Subcutaneous adipose tissue (tissue), 4 donors: ENCODE data around the gene ZNF814. TPM values are rescaled to one million over a fixed set of nuclear protein-coding genes. Genes with fewer than 3 reads are reported as not detected.

Experiments
- total RNA-seq, 4 donors: library from RNA; depleted of rRNA; stranded (reverse); fragments of >200 nt; gene quantifications; one replicate each; pipeline ENCODE4 v1.1.0, GENCODE V29; 2016
- TF ChIP-seq, protein P1 (sequence below): fragments of 450-650 bp; IDR thresholded peaks from one replicate; pipeline ENCODE4 v1.5.1; 2016; ENCODE audit warnings: low read depth, mild to moderate bottlenecking, control low read depth, antibody characterized with exemption, moderate library complexity

ZNF814 gene
- total RNA-seq, 4 donors from 2014 or later: 6.8 to 9.0 (median 8.7) TPM

DNA sequence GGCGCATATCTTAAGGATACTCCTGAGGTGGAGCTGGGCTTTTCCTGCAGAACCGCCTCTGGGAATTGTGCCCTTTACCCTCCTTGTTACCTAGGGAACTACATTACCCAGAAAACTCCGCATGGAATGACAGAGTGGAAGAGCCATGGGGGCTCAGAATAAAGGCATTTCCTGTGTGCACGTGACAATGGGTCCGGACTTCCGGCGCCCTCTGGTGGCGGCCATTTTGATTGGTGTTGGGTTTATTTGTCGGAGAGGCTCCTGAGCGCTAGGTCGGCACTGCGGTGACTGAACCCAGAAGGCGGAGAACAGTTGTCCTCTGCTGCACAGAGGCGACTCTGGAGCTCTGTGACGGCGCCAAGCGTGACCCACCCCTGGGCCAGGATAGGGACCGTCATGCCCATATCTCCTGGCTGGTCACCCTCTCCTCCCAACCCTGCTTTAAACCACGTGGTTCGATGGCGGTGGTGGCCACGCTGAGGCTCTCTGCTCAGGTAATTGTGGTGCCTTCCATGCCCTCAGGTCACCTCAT is 58.7 kb downstream of the ZNF814 start, which contains the start of gene ZNF587B:
ZNF587B (plus strand) TSS at position 229 of the 532 bp plus-strand sequence; CDS start at position 459, 230 bp downstream.
- TF ChIP-seq, protein P1, sequence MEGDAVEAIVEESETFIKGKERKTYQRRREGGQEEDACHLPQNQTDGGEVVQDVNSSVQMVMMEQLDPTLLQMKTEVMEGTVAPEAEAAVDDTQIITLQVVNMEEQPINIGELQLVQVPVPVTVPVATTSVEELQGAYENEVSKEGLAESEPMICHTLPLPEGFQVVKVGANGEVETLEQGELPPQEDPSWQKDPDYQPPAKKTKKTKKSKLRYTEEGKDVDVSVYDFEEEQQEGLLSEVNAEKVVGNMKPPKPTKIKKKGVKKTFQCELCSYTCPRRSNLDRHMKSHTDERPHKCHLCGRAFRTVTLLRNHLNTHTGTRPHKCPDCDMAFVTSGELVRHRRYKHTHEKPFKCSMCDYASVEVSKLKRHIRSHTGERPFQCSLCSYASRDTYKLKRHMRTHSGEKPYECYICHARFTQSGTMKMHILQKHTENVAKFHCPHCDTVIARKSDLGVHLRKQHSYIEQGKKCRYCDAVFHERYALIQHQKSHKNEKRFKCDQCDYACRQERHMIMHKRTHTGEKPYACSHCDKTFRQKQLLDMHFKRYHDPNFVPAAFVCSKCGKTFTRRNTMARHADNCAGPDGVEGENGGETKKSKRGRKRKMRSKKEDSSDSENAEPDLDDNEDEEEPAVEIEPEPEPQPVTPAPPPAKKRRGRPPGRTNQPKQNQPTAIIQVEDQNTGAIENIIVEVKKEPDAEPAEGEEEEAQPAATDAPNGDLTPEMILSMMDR: no peak

DNA sequence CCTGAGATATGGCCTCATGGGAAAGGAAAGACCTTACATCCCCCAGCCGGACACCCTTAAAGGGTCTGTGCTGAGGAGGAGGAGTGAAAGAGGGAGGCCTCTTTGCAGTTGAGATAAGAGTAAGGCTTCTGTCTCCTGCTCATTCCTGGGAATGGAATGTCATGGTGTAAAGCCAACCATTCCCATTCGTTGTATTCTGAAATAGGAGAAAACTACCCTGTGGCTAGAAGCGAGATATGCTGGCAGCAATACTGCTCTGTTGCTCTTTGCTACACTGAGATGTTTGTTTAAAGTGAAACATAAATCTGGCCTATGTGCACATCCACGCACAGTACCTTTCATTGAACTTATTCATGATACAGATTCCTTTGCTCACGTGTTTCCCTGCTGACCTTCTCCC is 59.5 kb downstream of the ZNF814 start:
- TF ChIP-seq, protein P1: no peak

DNA sequence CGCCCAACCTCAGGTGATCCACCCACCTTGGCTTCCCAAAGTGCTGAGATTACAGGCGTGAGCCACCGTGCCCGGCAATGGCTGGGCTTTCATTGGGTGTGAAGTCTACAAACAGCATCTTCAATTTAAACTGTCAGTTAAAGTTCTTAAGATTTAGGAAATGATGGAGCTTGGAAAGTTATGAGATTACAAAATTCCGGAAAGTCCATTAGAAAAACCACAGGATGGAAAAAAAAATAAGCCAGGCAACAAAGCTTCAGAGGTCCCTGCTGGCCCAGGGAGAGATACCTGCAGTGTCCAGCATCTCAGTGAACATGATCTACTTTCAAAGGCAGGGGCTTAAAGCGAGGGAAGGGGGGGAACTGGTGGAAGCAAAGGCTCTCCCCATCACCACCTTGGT is 63.3 kb downstream of the ZNF814 start:
- TF ChIP-seq, protein P1: no peak

DNA sequence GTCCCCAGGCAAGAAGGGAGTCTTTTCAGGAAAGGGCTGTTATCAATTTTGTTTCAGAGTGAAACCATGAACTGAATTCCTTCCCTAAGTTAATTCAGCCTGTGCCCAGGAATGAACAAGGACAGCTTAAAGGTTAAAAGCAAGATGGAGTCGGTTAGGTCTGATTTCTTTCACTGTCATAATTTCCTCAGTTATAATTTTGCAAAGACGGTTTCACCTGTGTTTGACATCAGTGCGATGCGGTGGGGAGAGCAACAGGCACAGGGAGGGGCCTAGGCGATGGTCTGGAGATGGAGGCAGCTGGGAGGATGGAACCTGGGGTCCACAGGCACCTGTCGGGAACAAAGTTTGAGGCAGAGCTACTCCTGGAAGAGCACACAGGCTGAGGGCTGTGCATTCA is 68.2 kb downstream of the ZNF814 start:
- TF ChIP-seq, protein P1: no peak

DNA sequence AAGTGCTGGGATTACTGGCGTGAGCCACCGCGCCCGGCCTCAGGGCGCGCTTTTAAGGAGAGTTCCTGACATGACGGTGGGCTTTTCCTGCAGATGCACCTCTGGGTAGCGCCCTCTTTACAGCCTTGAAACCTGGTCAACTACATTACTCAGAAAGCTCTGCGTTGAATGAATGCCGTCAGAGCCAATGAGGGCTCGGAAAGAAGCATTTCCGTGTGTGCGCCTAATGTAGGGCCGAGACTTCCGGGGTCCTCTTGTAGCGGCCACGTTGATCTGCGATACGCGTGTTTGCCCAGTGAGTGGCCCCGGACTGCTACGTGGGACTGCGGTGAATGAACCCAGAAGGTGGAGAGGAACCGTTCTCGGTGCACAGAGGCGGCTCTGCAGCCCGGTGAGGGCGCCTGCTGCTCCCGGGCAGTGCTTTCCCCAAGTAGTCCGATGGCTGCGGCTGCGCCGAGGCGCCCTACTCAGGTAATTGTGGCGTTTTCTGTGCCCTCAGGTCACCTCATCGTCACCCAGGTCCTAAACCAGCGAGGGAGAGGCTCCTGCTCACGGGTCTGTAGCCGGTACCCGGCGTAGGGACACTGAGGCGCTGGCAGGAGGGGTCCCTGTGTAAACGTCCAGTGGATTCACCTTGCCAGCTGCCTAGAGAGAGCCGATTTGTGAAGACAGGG is 69.2 kb downstream of the ZNF814 start:
- TF ChIP-seq, protein P1: no peak

DNA sequence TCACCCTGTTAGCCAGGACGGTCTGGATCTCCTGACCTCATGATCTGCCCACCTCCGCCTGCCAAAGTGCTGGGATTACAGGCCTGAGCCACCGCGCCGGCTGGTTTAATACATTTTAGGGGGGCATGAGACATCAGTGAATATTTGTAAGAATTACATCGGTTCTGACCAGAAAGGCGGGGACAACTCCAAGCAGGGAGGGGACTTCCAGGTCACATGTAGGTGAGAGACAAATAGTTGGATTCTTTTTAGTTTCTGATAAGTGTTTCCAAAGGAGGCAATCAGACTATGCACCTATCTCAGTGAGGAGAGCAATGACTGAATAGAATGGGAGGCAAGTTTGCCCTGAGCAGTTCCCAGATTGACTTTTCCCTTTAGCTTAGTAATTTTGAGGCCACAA is 70.5 kb downstream of the ZNF814 start:
- TF ChIP-seq, protein P1: no peak

DNA sequence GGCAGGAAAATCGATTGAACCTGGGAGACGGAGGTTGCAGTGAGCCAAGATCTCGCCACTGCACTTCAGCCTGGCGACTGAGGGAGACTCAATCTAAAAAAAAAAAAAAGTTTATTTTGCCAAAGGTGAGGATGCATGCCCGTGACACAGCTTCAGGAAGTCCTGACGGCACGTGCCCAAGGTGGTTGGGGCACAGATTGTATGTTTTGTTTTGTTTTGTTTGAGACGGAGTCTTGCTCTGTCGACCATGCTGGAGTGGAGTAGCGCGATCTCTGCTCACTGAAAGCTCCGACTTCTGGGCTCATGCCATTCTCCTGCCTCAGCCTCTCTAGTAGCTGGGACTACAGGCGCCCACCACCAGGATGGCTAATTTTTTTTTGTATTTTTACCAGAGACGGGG is 70.9 kb downstream of the ZNF814 start:
- TF ChIP-seq, protein P1: no peak
